Neutrophil (primary cell): Measurements from ENCODE around the gene SLC40A1.
A peak's percentile ranks its signal among the peaks of the same experiment; 100 is the strongest.

ENCODE experiments used
- H3K27ac ChIP-seq: fragments of 200-600 bp; sonication (generic); 2 replicates; pipeline ENCODE4 v1.5.1; 2016; ENCODE audit warnings: mild to moderate bottlenecking, moderate library complexity
- H3K27me3 ChIP-seq: fragments of 200-600 bp; sonication (generic); 2 replicates; pipeline ENCODE4 v1.6.0; 2016; ENCODE audit warnings: mild to moderate bottlenecking
- H3K36me3 ChIP-seq: fragments of 200-600 bp; sonication (generic); 2 replicates; pipeline ENCODE4 v1.5.1; 2017
- H3K4me1 ChIP-seq, 2 experiments: fragments of 200-600 bp in 1 of 2; sonication (generic) in 1 of 2; 1 replicate in 1 of 2; 2 replicates in 1 of 2; pipeline versions ENCODE4 v1.5.1 to v1.6.1; 2013 to 2016; ENCODE audit warnings: low read depth in 1 of 2, low read length in 1 of 2, mild to moderate bottlenecking in 1 of 2, moderate library complexity in 1 of 2; ENCODE audit not compliant: control insufficient read depth in 1 of 2, insufficient read depth in 1 of 2
- H3K4me3 ChIP-seq, 2 experiments: fragments of 200-600 bp in 1 of 2; sonication (generic) in 1 of 2; 1 replicate in 1 of 2; 2 replicates in 1 of 2; pipeline ENCODE4 v1.5.1; 2013 to 2016; ENCODE audit warnings: low read depth in 1 of 2, low read length in 1 of 2, mild to moderate bottlenecking in 1 of 2, moderate library complexity in 1 of 2
- H3K9me3 ChIP-seq: fragments of 200-600 bp; sonication (generic); 2 replicates; pipeline ENCODE4 v1.5.1; 2016
- CTCF ChIP-seq: fragments of 200-600 bp; sonication (generic); IDR thresholded peaks from 2 replicates; pipeline ENCODE4 v1.5.1; 2016; ENCODE audit warnings: antibody characterized with exemption

The SLC40A1 gene

GRCh38 chr2:189561371-189562038 is 19.1 kb downstream of the SLC40A1 start:
- H3K27ac ChIP-seq: peak overlapping the region; percentile 80
- H3K27me3 ChIP-seq: no peaks in the 10 kb centered on the region
- TF ChIP-seq CTCF: no peak
- H3K4me3 ChIP-seq: no peak overlapping the region
- no peaks in the 10 kb centered on the region for H3K9me3 ChIP-seq
- peaks cover 76% of the 10 kb centered on the region for H3K36me3 ChIP-seq
- H3K4me1 ChIP-seq: peaks cover 16 to 22% of the 10 kb centered on the region in 2 experiments

GRCh38 chr2:189560273-189560586 is 20.4 kb downstream of the SLC40A1 start:
- H3K27ac ChIP-seq: peak overlapping the region; percentile 80
- no peak for TF ChIP-seq CTCF
- H3K4me3 ChIP-seq: peak overlapping the region in 1 of 2 experiments; percentile 26
- H3K27me3 ChIP-seq: no peaks in the 10 kb centered on the region
- H3K9me3 ChIP-seq: no peaks in the 10 kb centered on the region
- peaks cover 70% of the 10 kb centered on the region for H3K36me3 ChIP-seq
- H3K4me1 ChIP-seq: peaks cover 16 to 22% of the 10 kb centered on the region in 2 experiments

GRCh38 chr2:189559579-189560272 is 20.9 kb downstream of the SLC40A1 start:
- Histone ChIP-seq H3K9me3 (no peaks in the 10 kb centered on the region), H3K36me3 (peaks cover 65% of the 10 kb centered on the region), H3K27me3 (no peaks in the 10 kb centered on the region), H3K4me1 (peaks cover 16 to 22% of the 10 kb centered on the region in 2 experiments), H3K27ac (peak overlapping the region; percentile 80), H3K4me3 (peak overlapping the region; percentile 2 to 26)
- no peak for TF ChIP-seq CTCF

- Histone ChIP-seq H3K9me3 (no peaks in the 10 kb centered on the region), H3K36me3 (peaks cover 55% of the 10 kb centered on the region), H3K4me3 (peak overlapping the region in 1 of 2 experiments; percentile 26), H3K27ac (peak overlapping the region; percentile 80), H3K4me1 (peaks cover 16 to 22% of the 10 kb centered on the region in 2 experiments), H3K27me3 (no peaks in the 10 kb centered on the region)
- no peak for TF ChIP-seq CTCF
These were observed 21.9 kb downstream of the SLC40A1 start for GRCh38 chr2:189558516-189559272.

- Histone ChIP-seq H3K9me3 (no peaks in the 10 kb centered on the region), H3K27ac (no peak overlapping the region), H3K27me3 (no peaks in the 10 kb centered on the region), H3K4me3 (no peak overlapping the region), H3K36me3 (peaks cover 41% of the 10 kb centered on the region), H3K4me1 (peaks cover 16 to 22% of the 10 kb centered on the region in 2 experiments)
- no peak for TF ChIP-seq CTCF
These were observed 23.2 kb downstream of the SLC40A1 start for GRCh38 chr2:189557373-189557772.
